Kidney epithelial cell (primary cell): ENCODE data around the gene XRCC4. TPM values are rescaled to one million over a fixed set of nuclear protein-coding genes. Genes with fewer than 3 reads are reported as not detected.
A peak's percentile ranks its signal among the peaks of the same experiment; 100 is the strongest.

Source experiments
- DNase-seq: peaks from one replicate; pipeline ENCODE4 v3.0.0-alpha.2; 2010; ENCODE audit warnings: low read depth
- H3K27me3 ChIP-seq: 2 replicates; pipeline ENCODE4 v1.6.0; 2011; ENCODE audit warnings: low read length; ENCODE audit not compliant: control insufficient read depth, insufficient read depth
- H3K36me3 ChIP-seq: 2 replicates; pipeline ENCODE4 v1.5.1; 2011; ENCODE audit warnings: low read length; ENCODE audit not compliant: control insufficient read depth, insufficient read depth
- H3K4me3 ChIP-seq: 2 replicates; pipeline ENCODE4 v1.5.1; 2011; ENCODE audit warnings: low read depth, mild to moderate bottlenecking, control low read depth, low read length
- CTCF ChIP-seq: IDR thresholded peaks from 2 replicates; pipeline ENCODE4 v1.5.1; 2011; ENCODE audit warnings: mild to moderate bottlenecking, moderate library complexity, low read length, control low read depth, inconsistent platforms; ENCODE audit not compliant: insufficient read depth, poor library complexity, severe bottlenecking
- total RNA-seq: library from RNA; depleted of rRNA; stranded (reverse); fragments of >200 nt; gene quantifications from 2 replicates; pipeline ENCODE4 v1.2.3, GENCODE V29; 2015

The XRCC4 gene
- 7.6 and 7.8 TPM in 2 replicates for total RNA-seq

- H3K4me3 ChIP-seq, result peak within 1 kb of the TSS; percentile 90
- peak; percentile 97 for DNase-seq
- no peaks in the 10 kb centered on the region for H3K36me3 ChIP-seq
- TF ChIP-seq CTCF, result no peak
- no peaks in the 10 kb centered on the region for H3K27me3 ChIP-seq
Observed at GRCh38 chr5:83076742-83077661, at the start of gene XRCC4, which contains the start of gene TMEM167A. Gene XRCC4, plus strand, starts transcription at chr5:83077547. Its CDS starts 27,373 bp downstream, at chr5:83104920. Gene TMEM167A, minus strand, starts transcription at chr5:83077394. Its CDS starts 71 bp downstream, at chr5:83077323.

DNA sequence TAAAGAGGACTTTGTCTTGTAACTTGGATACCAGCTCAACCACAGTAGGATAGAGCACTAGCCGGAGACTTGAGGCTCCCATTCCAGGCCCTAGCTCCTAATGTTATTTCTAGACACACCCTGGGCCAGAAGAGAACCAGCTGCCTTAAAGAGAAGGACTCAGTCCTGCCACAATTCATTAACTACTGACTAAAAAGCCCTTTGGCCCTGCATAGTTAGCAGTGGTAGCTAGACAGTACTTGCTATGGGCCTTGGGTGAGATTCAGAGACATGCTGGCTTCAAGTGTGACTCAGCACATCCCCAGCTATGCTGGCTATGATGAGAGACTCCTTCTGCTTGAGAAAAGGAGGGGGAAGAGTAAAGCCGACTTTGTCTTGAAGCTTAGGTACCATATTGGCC, 47.4 kb upstream of the XRCC4 start:
- no peak overlapping the region for H3K4me3 ChIP-seq
- TF ChIP-seq CTCF, result no peak
- DNase-seq, result peak; percentile 67

DNA sequence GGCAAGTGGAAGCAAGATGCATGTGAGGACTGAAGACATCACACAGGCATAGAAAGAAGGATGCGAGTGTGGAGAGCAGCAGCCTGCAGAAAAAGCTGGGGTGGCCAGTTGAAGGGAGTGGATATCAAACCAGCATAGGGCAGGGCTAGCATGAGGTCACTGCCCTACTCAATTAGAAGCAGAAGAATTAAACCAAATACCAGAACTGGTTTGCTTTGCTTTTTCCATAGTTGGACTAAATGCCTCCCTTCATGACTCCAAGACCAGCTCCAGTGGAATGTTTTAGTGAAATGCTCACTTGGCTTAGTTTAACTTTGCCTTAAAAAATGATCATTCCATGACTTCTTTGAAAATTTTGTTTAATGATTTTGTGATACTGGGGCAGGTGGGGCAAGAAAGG, 46.0 kb upstream of the XRCC4 start:
- Histone ChIP-seq H3K36me3 (no peaks in the 10 kb centered on the region), H3K27me3 (no peaks in the 10 kb centered on the region), H3K4me3 (no peak overlapping the region)
- no peak for TF ChIP-seq CTCF
- DNase-seq, result no peak

More for the DNA sequence above, 47.4 kb upstream of the XRCC4 start:
- Histone ChIP-seq H3K27me3 (no peaks in the 10 kb centered on the region), H3K36me3 (no peaks in the 10 kb centered on the region)

DNA sequence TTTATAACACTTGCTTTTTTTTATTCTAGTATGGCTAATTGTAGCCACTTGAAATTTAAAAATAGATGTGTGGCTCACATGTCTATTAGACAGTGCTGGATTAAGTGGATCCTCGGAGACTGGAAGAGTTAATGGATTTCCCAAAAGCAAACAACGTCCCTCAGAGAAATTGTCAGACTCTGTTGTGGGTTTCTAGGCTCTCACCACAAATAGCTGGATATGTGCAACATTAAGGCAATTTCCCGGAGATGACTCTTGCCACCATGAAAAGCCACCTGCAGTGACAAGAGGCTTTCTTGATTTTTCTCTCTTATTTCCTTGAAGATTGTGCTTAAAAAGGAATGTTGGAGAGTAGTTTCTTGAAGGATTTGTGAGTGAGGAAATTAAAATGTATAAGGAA, 43.3 kb upstream of the XRCC4 start:
- TF ChIP-seq CTCF, result no peak
- Histone ChIP-seq H3K4me3 (no peak overlapping the region), H3K27me3 (no peaks in the 10 kb centered on the region), H3K36me3 (no peaks in the 10 kb centered on the region)
- DNase-seq, result no peak

DNA sequence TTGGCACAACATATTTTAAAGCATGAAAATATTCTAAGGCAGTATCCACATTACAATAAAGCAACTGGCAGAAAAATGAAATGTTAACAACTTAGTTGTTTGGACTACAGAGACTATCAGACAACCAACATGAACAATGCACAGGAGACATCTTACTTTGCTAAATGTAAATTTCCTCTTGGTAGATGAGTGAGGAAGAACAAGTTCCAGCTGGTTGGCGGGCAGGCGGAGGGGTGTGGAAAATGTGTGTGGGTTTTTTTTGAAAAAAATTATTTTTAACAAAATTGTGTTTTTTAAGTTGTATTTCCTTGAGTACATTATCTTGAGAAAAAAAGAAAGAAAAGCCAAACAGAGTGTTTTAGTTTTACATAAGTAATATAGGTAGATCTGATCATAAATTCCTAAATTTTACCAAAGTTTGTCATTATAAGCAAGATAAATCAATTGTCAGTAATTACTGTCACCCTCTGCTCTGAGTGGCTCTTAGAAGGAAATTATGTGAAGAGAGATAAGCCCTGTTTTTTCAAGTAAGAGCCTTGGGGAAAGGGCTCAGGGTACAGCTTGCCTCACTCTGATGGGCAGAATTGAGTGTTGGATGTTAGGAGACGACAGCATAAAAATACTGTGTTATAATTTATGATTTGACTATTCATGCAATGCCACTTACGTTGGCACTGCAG, 42.7 kb upstream of the XRCC4 start:
- H3K4me3 ChIP-seq, result no peak overlapping the region
- TF ChIP-seq CTCF, result no peak
- no peaks in the 10 kb centered on the region for H3K36me3 ChIP-seq
- H3K27me3 ChIP-seq, result no peaks in the 10 kb centered on the region
- no peak for DNase-seq
